IPS DF 6.9 (cell line): Measurements from ENCODE around the gene HOXA10.

Experiments used
- DNase-seq: peaks from one replicate; pipeline ENCODE4 v3.0.0-alpha.2; 2013; ENCODE audit warnings: low read depth, low spot score
- H3K27ac ChIP-seq: one replicate; pipeline ENCODE4 v1.5.1; 2013; ENCODE audit warnings: low read length, control low read depth
- H3K27me3 ChIP-seq: 2 replicates; pipeline ENCODE4 v1.6.1; 2013; ENCODE audit warnings: mild to moderate bottlenecking, low read length; ENCODE audit not compliant: control insufficient read depth, insufficient read depth
- H3K36me3 ChIP-seq: 2 replicates; pipeline ENCODE4 v1.6.1; 2013; ENCODE audit warnings: low read length; ENCODE audit not compliant: control insufficient read depth, insufficient read depth
- H3K4me1 ChIP-seq: 2 replicates; pipeline ENCODE4 v1.6.1; 2013; ENCODE audit warnings: low read length; ENCODE audit not compliant: control insufficient read depth, insufficient read depth
- H3K4me3 ChIP-seq: 2 replicates; pipeline ENCODE4 v1.5.1; 2013; ENCODE audit warnings: mild to moderate bottlenecking, low read length
- H3K9me3 ChIP-seq: 2 replicates; pipeline ENCODE4 v1.6.1; 2013; ENCODE audit warnings: low read length, inconsistent platforms; ENCODE audit not compliant: control insufficient read depth, insufficient read depth
- WGBS: extraction: QIAGEN DNeasy Blood & Tissue Kit; methylation state at CpG from one replicate; pipeline ENCODE4 v1.1.7; 2013; ENCODE audit warnings: mixed read lengths, missing lambda C conversion rate; ENCODE audit not compliant: insufficient read length, insufficient coverage; 5-methylcytosine and 5-hydroxymethylcytosine counted together

Gene HOXA10

DNA sequence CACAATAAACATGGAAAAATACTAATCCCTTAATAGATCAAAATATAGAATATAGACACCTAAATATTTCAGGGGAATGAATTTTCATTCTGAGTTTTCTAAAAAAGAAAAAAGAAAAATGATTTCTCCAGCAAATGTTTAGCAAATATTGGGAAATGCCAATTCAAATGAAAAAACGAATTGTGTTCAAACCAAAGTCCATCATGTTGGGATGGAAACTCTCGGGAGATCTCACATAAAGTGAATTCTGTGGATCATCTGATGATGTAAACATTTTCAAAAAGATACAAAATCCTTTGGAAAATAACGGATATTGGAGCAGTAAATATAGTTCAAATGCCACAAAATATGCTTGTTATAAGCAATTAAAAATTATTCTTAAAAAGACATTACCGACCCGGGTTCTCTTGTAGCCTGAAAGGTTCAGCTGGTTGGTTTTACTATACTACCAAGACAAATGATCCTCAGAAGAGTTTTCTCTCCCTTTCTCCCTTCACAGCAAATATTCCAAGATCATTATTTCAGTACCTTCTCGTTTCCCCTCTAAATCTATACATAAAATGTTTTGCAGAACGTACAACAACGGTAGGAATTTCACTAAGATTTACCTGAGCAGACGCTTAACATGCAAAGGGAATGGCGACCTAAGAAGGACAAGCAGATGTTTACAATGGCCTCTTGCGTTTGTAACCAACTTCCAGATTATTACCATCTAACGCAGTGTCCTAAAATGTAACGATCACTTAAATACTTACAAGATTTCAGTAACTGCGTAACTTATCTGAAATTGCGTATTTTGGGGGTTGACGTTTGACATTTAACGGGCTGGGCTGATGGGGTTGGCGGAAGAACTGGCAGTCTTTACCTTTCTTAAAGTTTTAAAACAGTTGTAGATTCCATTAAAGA is 23.3 kb upstream of the HOXA10 start:
- no CpG with 5 or more reads among the region's 18 CpGs for WGBS
- Histone ChIP-seq H3K9me3 (no peaks in the 10 kb centered on the region), H3K27me3 (peaks cover 81% of the 10 kb centered on the region), H3K4me1 (no peaks in the 10 kb centered on the region), H3K27ac (no peak overlapping the region), H3K4me3 (no peak overlapping the region), H3K36me3 (no peaks in the 10 kb centered on the region)
- DNase-seq: no peak

- no CpG with 5 or more reads among the region's 6 CpGs for WGBS
- peaks cover 81% of the 10 kb centered on the region for H3K27me3 ChIP-seq
- H3K36me3 ChIP-seq: no peaks in the 10 kb centered on the region
- no peak overlapping the region for H3K4me3 ChIP-seq
- H3K9me3 ChIP-seq: no peaks in the 10 kb centered on the region
- no peak for DNase-seq
- no peaks in the 10 kb centered on the region for H3K4me1 ChIP-seq
- no peak overlapping the region for H3K27ac ChIP-seq
Observed at GRCh38 chr7:27196287-27196767, 22.2 kb upstream of the HOXA10 start.

- no peak overlapping the region for H3K4me3 ChIP-seq
- H3K4me1 ChIP-seq: no peaks in the 10 kb centered on the region
- WGBS: 100% methylated on average over 1 of the region's 9 CpGs
- H3K9me3 ChIP-seq: no peaks in the 10 kb centered on the region
- H3K27ac ChIP-seq: no peak overlapping the region
- no peak for DNase-seq
- peaks cover 82% of the 10 kb centered on the region for H3K27me3 ChIP-seq
- no peaks in the 10 kb centered on the region for H3K36me3 ChIP-seq
Observed at GRCh38 chr7:27194686-27195379, 20.7 kb upstream of the HOXA10 start.

GRCh38 chr7:27194002-27194352 is 19.9 kb upstream of the HOXA10 start:
- Histone ChIP-seq H3K27ac (no peak overlapping the region), H3K36me3 (no peaks in the 10 kb centered on the region), H3K4me3 (no peak overlapping the region), H3K27me3 (peaks cover 85% of the 10 kb centered on the region), H3K4me1 (0 out of 2 replicates have a peak, but pooled peaks cover 1% of the 10 kb centered on the region), H3K9me3 (no peaks in the 10 kb centered on the region)
- DNase-seq: no peak
- no CpG with 5 or more reads among the region's 2 CpGs for WGBS

DNA sequence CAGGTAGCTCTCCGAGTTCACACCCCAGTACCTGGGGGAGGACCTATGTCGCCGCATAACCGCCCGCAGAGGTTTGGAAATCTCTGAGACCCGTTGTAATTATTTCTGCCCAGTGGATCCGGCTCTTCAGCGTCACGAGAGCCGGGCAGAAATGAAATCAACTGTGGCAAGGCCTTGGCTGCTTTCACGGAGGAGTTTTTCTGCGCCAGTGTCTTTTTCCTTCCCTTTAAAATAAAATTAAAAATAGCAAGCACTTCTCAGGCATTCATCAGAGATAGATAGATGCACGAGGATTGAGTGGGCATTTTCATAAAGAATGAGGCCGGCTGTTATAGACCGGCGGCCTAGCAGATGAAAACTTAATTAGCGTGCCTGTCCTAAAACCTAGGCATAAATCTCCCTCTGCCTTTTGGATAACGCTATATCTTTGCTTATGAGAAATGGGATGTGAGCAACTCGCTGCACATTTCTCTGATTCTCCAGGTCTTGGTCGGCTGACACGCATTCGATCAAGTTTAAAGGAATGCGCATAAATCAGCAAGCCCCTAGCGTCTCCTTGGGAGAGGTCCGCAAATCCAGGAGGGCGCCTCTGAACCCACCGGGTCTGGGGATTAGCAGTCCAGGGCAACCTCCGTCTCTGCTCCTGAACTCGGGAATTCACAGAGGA is 19.3 kb upstream of the HOXA10 start:
- DNase-seq: no peak
- Histone ChIP-seq H3K4me1 (0 out of 2 replicates have a peak, but pooled peaks cover 1% of the 10 kb centered on the region), H3K27me3 (peaks cover 85% of the 10 kb centered on the region), H3K4me3 (no peak overlapping the region), H3K9me3 (no peaks in the 10 kb centered on the region), H3K36me3 (no peaks in the 10 kb centered on the region), H3K27ac (no peak overlapping the region)
- no CpG with 5 or more reads among the region's 29 CpGs for WGBS

GRCh38 chr7:27192546-27193334 is 18.6 kb upstream of the HOXA10 start:
- Histone ChIP-seq H3K27me3 (peaks cover 85% of the 10 kb centered on the region), H3K9me3 (no peaks in the 10 kb centered on the region), H3K4me1 (0 out of 2 replicates have a peak, but pooled peaks cover 4% of the 10 kb centered on the region), H3K36me3 (no peaks in the 10 kb centered on the region), H3K4me3 (no peak overlapping the region), H3K27ac (no peak overlapping the region)
- no CpG with 5 or more reads among the region's 78 CpGs for WGBS
- no peak for DNase-seq

- Histone ChIP-seq H3K36me3 (no peaks in the 10 kb centered on the region), H3K27ac (no peak overlapping the region), H3K4me1 (0 out of 2 replicates have a peak, but pooled peaks cover 5% of the 10 kb centered on the region), H3K27me3 (peaks cover 86% of the 10 kb centered on the region), H3K9me3 (no peaks in the 10 kb centered on the region), H3K4me3 (no peak overlapping the region)
- no peak for DNase-seq
- no CpG with 5 or more reads among the region's 42 CpGs for WGBS
Observed at GRCh38 chr7:27191833-27192545, 17.9 kb upstream of the HOXA10 start.

- H3K4me3 ChIP-seq: no peak overlapping the region
- WGBS: no CpG with 5 or more reads among the region's 15 CpGs
- no peak for DNase-seq
- H3K9me3 ChIP-seq: no peaks in the 10 kb centered on the region
- H3K27me3 ChIP-seq: peaks cover 91% of the 10 kb centered on the region
- H3K4me1 ChIP-seq: 0 out of 2 replicates have a peak, but pooled peaks cover 5% of the 10 kb centered on the region
- H3K36me3 ChIP-seq: no peaks in the 10 kb centered on the region
- H3K27ac ChIP-seq: no peak overlapping the region
Observed at GRCh38 chr7:27191161-27191731, 17.1 kb upstream of the HOXA10 start.

DNA sequence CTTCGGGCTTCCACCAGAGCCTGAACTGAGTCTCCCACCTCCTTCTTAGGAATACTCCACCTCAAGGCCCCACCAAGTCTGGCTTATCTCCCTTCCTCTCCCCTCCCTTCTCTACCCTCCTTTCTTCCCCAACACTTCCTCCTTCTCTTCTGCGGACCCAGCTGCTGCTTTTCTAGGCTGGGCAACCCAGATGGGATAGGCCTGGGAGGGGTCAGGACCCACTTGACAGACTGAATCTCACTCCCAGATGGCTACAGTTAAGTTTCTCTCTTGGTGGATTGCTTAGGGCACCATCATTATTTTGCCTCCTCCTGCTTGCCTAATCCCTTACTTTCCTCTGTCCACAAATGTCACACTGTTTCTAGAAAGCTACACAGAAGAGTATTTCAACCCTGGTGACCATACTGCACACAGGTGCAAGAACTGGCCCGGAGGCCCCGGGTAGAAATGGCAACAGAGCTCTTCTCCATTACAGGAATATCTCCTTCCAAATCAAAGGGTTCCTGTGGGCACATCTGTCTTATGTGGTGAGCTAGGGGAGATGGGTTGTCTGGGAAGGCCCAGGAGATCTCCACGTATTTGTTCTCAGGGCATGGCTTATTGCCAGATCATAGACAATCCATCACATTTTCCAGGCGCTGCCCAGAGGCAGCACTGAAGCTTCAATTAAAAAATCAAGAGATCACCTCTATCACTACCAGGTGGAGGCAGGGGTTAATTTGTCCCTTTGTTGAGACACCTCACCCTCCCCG is 16.1 kb upstream of the HOXA10 start:
- H3K9me3 ChIP-seq: no peaks in the 10 kb centered on the region
- no peaks in the 10 kb centered on the region for H3K36me3 ChIP-seq
- H3K27me3 ChIP-seq: peaks cover 96% of the 10 kb centered on the region
- no peak overlapping the region for H3K4me3 ChIP-seq
- no CpG with 5 or more reads among the region's 7 CpGs for WGBS
- DNase-seq: no peak
- H3K4me1 ChIP-seq: peaks cover 6% of the 10 kb centered on the region; the same call in 1 of the 2 replicates
- H3K27ac ChIP-seq: no peak overlapping the region
